H9 (cell line): ENCODE data around the gene IRX4. TPM values are rescaled to one million over a fixed set of nuclear protein-coding genes. Genes with fewer than 3 reads are reported as not detected.
A peak's percentile ranks its signal among the peaks of the same experiment; 100 is the strongest.

Source experiments
- DNase-seq: peaks from one replicate; pipeline ENCODE4 v3.0.0-alpha.2; 2017
- H2AFZ ChIP-seq: one replicate; pipeline ENCODE4 v1.6.1; 2013; ENCODE audit warnings: mild to moderate bottlenecking, low read length, control low read depth, moderate library complexity
- H2AK5ac ChIP-seq: 2 replicates; pipeline ENCODE4 v1.6.1; 2013; ENCODE audit warnings: low read length, control low read depth, mixed read lengths; ENCODE audit not compliant: insufficient read length
- H2BK120ac ChIP-seq: one replicate; pipeline ENCODE4 v1.6.1; 2013; ENCODE audit warnings: low read depth, mild to moderate bottlenecking, low read length, control low read depth, inconsistent platforms; ENCODE audit not compliant: poor library complexity, severe bottlenecking
- H2BK12ac ChIP-seq: 2 replicates; pipeline ENCODE4 v1.6.1; 2013; ENCODE audit warnings: low read length, control low read depth, mixed read lengths, low read depth; ENCODE audit not compliant: insufficient read length
- H2BK15ac ChIP-seq: 2 replicates; pipeline ENCODE4 v1.6.1; 2013; ENCODE audit warnings: low read depth, low read length, control low read depth
- H2BK20ac ChIP-seq: one replicate; pipeline ENCODE4 v1.6.1; 2013; ENCODE audit warnings: low read depth, mild to moderate bottlenecking, low read length, control low read depth, inconsistent platforms; ENCODE audit not compliant: poor library complexity, severe bottlenecking
- H2BK5ac ChIP-seq: 2 replicates; pipeline ENCODE4 v1.6.1; 2013; ENCODE audit warnings: low read length, control low read depth, mixed read lengths; ENCODE audit not compliant: insufficient read length
- H3K14ac ChIP-seq: 2 replicates; pipeline ENCODE4 v1.6.1; 2013; ENCODE audit warnings: low read length, control low read depth; ENCODE audit not compliant: insufficient read depth
- H3K18ac ChIP-seq: 2 replicates; pipeline ENCODE4 v1.6.1; 2013; ENCODE audit warnings: low read depth, mild to moderate bottlenecking, mixed read lengths, low read length, control low read depth; ENCODE audit not compliant: insufficient read length
- H3K23ac ChIP-seq: 2 replicates; pipeline ENCODE4 v1.6.1; 2013; ENCODE audit warnings: low read length, control low read depth, mixed read lengths, low read depth; ENCODE audit not compliant: insufficient read length
- H3K23me2 ChIP-seq: 2 replicates; pipeline ENCODE4 v1.6.1; 2013; ENCODE audit warnings: low read depth, mild to moderate bottlenecking, mixed read lengths, low read length, control low read depth; ENCODE audit not compliant: insufficient read length, poor library complexity, severe bottlenecking
- H3K27ac ChIP-seq: 2 replicates; pipeline ENCODE4 v1.5.1; 2013; ENCODE audit warnings: low read length, control low read depth, mixed read lengths, low read depth; ENCODE audit not compliant: insufficient read length
- H3K27me3 ChIP-seq: 2 replicates; pipeline ENCODE4 v1.6.1; 2013; ENCODE audit warnings: low read length, control low read depth, inconsistent platforms; ENCODE audit not compliant: insufficient read depth
- H3K4ac ChIP-seq: 2 replicates; pipeline ENCODE4 v1.6.1; 2013; ENCODE audit warnings: low read depth, mild to moderate bottlenecking, control low read depth, inconsistent platforms, low read length, moderate library complexity
- H3K4me1 ChIP-seq: 2 replicates; pipeline ENCODE4 v1.6.1; 2013; ENCODE audit warnings: low read length, control low read depth, inconsistent platforms; ENCODE audit not compliant: insufficient read depth
- H3K4me2 ChIP-seq: 2 replicates; pipeline ENCODE4 v1.6.1; 2013; ENCODE audit warnings: low read length, control low read depth, mixed read lengths; ENCODE audit not compliant: insufficient read length, insufficient read depth
- H3K56ac ChIP-seq: 2 replicates; pipeline ENCODE4 v1.6.1; 2013; ENCODE audit warnings: low read depth, mild to moderate bottlenecking, mixed read lengths, low read length, control low read depth; ENCODE audit not compliant: insufficient read length
- H3K79me1 ChIP-seq: 2 replicates; pipeline ENCODE4 v1.6.1; 2013; ENCODE audit warnings: low read depth, mild to moderate bottlenecking, moderate library complexity, low read length, control low read depth, inconsistent platforms; ENCODE audit not compliant: insufficient read depth, poor library complexity, severe bottlenecking
- H3K79me2 ChIP-seq: 2 replicates; pipeline ENCODE4 v1.6.1; 2013; ENCODE audit warnings: low read length, control low read depth, inconsistent platforms; ENCODE audit not compliant: insufficient read depth
- H3K9ac ChIP-seq: 2 replicates; pipeline ENCODE4 v1.6.1; 2013; ENCODE audit warnings: low read length, control low read depth, mixed read lengths; ENCODE audit not compliant: insufficient read length; ENCODE audit errors: extremely low read depth
- H3K9me3 ChIP-seq: one replicate; pipeline ENCODE4 v1.6.1; 2013; ENCODE audit warnings: low read depth, low read length, inconsistent platforms; ENCODE audit not compliant: control insufficient read depth
- H3T11ph ChIP-seq: one replicate; pipeline ENCODE4 v1.6.1; 2013; ENCODE audit warnings: mild to moderate bottlenecking, low read length, control low read depth, inconsistent platforms
- H4K20me1 ChIP-seq: one replicate; pipeline ENCODE4 v1.6.1; 2013; ENCODE audit not compliant: control insufficient read depth, insufficient read length, insufficient read depth
- H4K5ac ChIP-seq: 2 replicates; pipeline ENCODE4 v1.6.1; 2013; ENCODE audit warnings: low read depth, mild to moderate bottlenecking, mixed read lengths, low read length, control low read depth; ENCODE audit not compliant: insufficient read length
- H4K8ac ChIP-seq: replicated peaks from 2 replicates; pipeline ENCODE4 v1.6.1; 2013; ENCODE audit warnings: low read length, control low read depth, mixed read lengths, low read depth; ENCODE audit not compliant: insufficient read length
- H4K91ac ChIP-seq: 2 replicates; pipeline ENCODE4 v1.6.1; 2013; ENCODE audit warnings: low read depth, mild to moderate bottlenecking, moderate library complexity, mixed read lengths, low read length, control low read depth; ENCODE audit not compliant: insufficient read length
- H3K27ac Mint-ChIP-seq, 3 experiments: 2 replicates in 2 of 3; 3 replicates in 1 of 3; pipeline ENCODE4 v1.8.0; 2020 to 2021; ENCODE audit warnings: mixed read lengths in 3 of 3, mild to moderate bottlenecking in 1 of 3, moderate library complexity in 1 of 3
- H3K27me3 Mint-ChIP-seq: 2 replicates; pipeline ENCODE4 v1.8.0; 2021; ENCODE audit warnings: low read depth, mild to moderate bottlenecking, moderate library complexity, mixed read lengths
- H3K36me3 Mint-ChIP-seq, 3 experiments: 2 replicates in 2 of 3; 3 replicates in 1 of 3; pipeline ENCODE4 v1.8.0; 2020 to 2021; ENCODE audit warnings: low read depth in 3 of 3, mixed read lengths in 3 of 3; ENCODE audit not compliant: insufficient read depth in 1 of 3
- H3K4me1 Mint-ChIP-seq, 2 experiments: 2 replicates each; pipeline ENCODE4 v1.8.0; 2020; ENCODE audit warnings: mixed read lengths in 2 of 2
- H3K4me3 Mint-ChIP-seq, 2 experiments: 2 replicates in 1 of 2; 3 replicates in 1 of 2; pipeline ENCODE4 v1.8.0; 2020 to 2021; ENCODE audit warnings: mild to moderate bottlenecking in 2 of 2, mixed read lengths in 2 of 2, moderate library complexity in 1 of 2
- H3K9me3 Mint-ChIP-seq, 2 experiments: 2 replicates in 1 of 2; 3 replicates in 1 of 2; pipeline ENCODE4 v1.8.0; 2020; ENCODE audit warnings: mild to moderate bottlenecking in 2 of 2, mixed read lengths in 2 of 2, moderate library complexity in 1 of 2
- CTCF ChIP-seq: fragments of 200-600 bp; sonication (generic); conservative IDR thresholded peaks from 3 replicates; pipeline ENCODE4 v1.8.0; 2021; ENCODE audit warnings: antibody characterized with exemption, mild to moderate bottlenecking
- WGBS: extraction: QIAGEN DNeasy Blood & Tissue Kit; methylation state at CpG from one replicate; pipeline ENCODE4 v1.1.7; 2013; ENCODE audit warnings: missing lambda C conversion rate, low lambda C conversion rate, mixed read lengths; ENCODE audit not compliant: insufficient read length; ENCODE audit errors: extremely low coverage; 5-methylcytosine and 5-hydroxymethylcytosine counted together
- total RNA-seq: library from RNA; stranded (reverse); gene quantifications from 2 replicates; pipeline ENCODE4 v1.2.1, GENCODE V29; 2021

The IRX4 gene
- total RNA-seq, 1 experiment from 2014 or later: 3.2 TPM

- Histone ChIP-seq H3K4ac (no peak overlapping the region), H2BK120ac (no peak overlapping the region), H3K9me3 (no peaks in the 10 kb centered on the region), H3K9ac (no peak overlapping the region), H4K8ac (no peak overlapping the region), H2BK15ac (no peak overlapping the region), H3K14ac (no peak overlapping the region; the same call in 1 of the 2 replicates), H2BK5ac (no peak overlapping the region), H2AK5ac (no peak overlapping the region), H2BK20ac (no peak overlapping the region), H3K4me1 (no peaks in the 10 kb centered on the region), H3K23me2 (peaks cover 21% of the 10 kb centered on the region), H3K27ac (no peak overlapping the region), H2BK12ac (no peak overlapping the region), H4K5ac (no peak overlapping the region), H3K56ac (no peak overlapping the region), H2AFZ (no peak overlapping the region), H3K79me1 (no peaks in the 10 kb centered on the region), H4K91ac (no peak overlapping the region), H3K23ac (no peak overlapping the region), H3K27me3 (peaks cover 51% of the 10 kb centered on the region), H3T11ph (no peak overlapping the region), H3K18ac (no peak overlapping the region), H3K4me2 (peak overlapping the region; percentile 22), H4K20me1 (no peaks in the 10 kb centered on the region), H3K79me2 (no peaks in the 10 kb centered on the region)
- TF ChIP-seq CTCF: no peak
- Mint-ChIP-seq H3K36me3 (no peaks in the 10 kb centered on the region), H3K4me1 (peaks cover 19 to 31% of the 10 kb centered on the region in 2 experiments), H3K9me3 (no peaks in the 10 kb centered on the region), H3K27ac (no peak overlapping the region), H3K27me3 (peaks cover 95% of the 10 kb centered on the region), H3K4me3 (peak overlapping the region; percentile 8 to 80)
- WGBS: no CpG with 5 or more reads among the region's 75 CpGs
- no peak for DNase-seq
Measured at GRCh38 chr5:1885868-1886845, 3.4 kb upstream of the IRX4 start.
